DMS114 treated with DMSO at 0.1 percent for 48 hours (cell line): ENCODE measurements around the gene EGR1.

Experiments
- DNase-seq: peaks from one replicate; lab custom pipeline; 2025; ENCODE audit not compliant: unreplicated experiment; lab: John Stamatoyannopoulos, UW

The EGR1 gene

DNA sequence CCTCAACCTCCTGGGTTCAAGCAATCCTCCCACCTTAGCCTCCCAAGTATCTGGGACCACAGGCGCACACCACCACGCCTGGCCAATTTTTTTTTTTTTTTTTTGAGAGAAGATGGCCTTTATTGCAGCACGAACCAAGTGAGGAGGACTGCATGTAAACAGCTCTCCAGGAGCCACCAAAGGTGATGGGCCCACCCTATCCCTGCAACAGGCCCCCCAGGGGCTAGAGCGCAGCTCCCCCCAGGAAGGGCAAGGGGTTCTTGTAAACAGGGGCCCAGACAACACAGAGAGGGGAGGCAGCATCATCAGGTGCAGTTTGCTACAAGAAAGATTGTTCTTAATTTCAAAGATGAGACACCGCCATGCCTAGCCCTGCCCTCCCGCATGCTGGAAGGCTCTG, 12.6 kb upstream of the EGR1 start:
- no peak for DNase-seq

DNA sequence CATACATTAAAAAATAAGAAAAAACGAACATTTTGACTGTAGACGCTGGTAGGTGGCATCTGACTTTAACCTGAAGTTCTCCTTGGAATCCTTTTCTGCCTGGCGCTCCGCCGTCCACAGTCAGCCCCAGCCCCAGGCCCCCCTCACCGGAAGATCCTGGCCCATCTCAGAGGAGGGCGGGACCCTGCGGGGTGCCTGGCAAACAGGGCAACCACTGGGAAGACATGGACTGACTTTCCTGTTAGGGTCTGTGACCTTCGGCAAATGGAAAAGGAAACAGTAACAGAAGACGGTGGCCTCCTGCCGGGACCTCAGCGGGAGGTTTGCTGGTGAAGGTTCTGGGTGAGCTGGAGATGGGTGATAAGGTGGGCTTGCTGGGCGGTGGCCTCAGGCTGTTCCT, 11.7 kb upstream of the EGR1 start:
- no peak for DNase-seq

DNA sequence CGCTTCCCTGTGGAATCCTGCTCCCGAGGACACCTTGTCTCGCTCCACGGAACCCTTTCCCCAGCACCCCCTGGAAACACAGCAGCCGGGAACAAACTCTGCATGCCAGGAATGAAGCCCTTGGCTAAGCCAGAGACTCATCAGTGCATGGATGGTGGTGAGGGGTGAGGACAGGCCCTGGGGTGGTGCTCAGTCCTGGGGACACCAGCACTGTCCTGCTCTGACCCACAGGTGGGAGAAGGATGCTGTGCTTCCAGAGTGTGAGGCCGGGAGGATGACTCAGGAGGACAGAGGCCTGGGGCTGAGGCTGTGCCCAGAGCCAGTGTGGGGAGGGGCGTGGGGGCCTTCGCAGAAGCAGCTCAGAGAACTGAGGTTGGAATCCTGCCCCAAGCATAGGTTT, 11.2 kb upstream of the EGR1 start:
- DNase-seq: no peak

DNA sequence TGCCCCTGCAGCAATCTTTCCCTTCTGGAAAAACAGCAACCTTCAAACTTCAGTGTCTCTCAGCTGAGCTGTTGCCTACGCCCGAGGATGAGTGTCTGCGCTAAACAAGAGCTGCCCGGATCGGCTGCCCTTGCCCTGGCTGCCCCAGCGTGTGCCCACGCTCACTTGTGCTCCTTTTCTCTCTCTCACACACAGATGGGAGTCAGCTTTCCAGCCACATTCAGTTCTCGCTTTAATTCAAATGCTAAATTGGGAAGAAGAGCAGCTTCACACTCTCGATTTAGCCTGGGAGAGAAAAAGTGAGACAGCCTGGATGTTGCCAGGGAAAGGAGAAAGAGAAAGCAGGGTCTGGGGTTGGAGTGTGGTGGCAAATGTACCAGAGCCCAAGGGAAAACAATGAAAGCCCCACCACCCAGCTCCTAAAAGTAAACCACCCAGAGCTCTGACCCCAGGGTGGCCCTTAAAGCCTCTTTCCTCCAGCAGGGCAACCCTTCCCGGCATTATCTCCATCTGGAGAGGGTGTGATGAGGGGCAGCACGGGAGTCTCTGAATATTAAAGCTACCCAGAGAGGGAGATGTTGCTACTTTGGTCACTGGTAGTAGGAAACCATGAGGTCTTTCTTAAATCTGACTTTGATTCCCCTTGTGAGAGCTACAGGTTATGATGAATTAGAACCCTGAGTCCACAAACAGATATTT, 9.9 kb upstream of the EGR1 start:
- DNase-seq: no peak

- no peak for DNase-seq
Measured at GRCh38 chr5:138457531-138458275, 7.6 kb upstream of the EGR1 start.

DNA sequence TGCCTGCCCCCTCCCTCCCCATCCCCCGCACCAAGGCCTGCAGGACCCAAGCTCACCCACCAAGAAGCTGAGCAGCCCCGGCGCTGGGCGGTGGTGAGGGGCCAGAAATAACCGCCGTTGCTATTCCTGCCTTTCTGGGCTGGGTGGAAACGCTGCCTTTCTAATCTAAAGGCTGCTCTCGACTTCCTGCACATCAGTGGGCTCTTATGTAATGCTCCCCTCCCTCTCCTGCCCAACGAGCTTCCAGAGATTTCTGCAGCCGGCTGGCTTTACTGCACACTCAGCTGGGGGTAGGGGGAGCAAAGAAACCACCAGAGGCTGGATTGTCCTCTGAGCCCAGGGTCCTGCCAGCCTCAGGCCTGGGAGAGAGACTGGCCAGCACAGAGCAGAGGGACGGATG, 6.9 kb upstream of the EGR1 start:
- no peak for DNase-seq

DNA sequence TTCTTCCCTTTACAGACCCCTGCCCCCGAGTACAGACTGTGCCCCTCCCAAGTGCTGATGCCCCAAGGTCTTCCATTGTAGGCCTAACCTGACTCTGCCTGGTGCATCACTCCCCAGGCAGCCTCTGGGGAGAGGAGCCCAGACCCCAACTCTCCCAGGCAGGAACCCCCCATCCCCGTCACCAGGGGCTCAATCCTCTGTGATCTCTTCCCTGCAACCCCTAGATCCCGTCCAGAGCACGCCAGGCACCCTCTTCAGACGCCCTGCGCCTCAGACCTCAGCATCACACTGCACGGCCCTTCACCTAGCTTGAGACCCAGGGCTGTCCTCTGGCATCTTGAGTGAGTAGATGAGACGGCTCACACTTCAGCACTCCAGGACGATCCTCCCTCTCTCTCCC, 6.4 kb upstream of the EGR1 start:
- no peak for DNase-seq

DNA sequence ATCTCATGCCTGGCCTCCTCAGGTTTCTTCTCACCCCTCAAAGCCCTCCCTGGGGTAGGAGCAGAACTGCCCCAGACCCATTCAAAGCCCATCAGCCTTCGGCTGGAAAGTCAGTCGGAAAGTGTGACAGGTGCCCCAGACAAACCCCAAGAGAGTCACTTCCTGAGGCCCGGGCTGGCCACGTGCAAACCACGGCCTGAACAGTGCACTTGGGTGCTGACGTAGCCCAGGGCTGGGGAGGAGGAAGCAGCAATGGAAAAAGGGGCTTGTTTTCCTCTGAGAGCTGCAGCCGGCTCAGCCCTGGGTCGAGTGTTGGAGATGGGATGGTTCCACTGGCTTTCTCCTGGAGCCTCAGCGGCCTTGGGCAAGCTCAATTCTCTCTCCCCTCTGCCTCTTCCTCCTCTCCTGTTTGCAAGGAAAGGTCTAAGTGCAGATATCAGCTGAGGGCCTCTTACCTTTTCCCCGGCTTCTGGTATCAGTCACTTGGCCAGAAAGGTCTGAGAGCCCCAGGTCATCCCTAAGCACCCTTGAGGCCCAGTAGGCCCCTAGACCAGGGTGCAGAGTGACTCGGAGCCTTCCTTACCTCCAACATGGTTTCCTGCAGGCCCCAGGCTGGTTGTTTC, 5.9 kb upstream of the EGR1 start:
- no peak for DNase-seq

- DNase-seq: no peak
Measured at GRCh38 chr5:138460032-138460693, 5.1 kb upstream of the EGR1 start.

DNA sequence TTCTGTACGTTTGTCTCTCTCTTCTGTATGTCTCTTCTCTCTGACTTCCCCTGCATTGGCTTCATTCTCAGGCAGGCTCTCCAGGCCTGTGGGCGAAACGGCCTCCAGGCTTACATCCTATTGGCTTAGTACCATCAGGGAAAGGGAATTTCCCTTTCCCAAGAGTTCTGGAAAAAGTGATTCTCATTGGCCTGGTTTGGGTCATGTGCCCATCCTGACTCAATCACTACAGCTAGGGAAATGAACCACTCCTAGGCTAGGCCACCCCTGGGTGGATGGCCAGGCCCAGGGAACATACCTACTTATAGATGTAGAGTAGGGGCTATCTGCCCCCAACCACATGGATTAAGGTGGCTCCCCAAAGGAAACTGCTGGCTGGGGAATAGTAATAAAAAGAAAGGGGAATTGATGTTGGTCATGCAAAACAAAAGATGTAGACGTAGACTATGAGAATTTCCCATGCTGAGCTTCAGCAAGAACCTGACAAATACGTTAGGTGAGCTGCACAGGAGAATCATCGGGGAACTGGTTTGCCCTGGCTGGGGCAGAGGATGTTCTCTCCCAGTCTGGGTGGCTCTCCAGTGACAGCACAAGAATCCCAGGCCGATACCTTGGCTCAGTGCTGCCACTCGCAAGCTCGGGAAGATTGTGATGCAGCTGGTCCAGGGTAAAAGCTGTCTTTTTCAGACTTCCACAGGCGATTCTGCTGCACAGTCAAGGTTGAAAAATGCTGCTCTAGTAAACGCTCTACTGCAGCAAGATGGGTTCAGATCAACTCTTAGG, 3.7 kb upstream of the EGR1 start:
- DNase-seq: no peak

DNA sequence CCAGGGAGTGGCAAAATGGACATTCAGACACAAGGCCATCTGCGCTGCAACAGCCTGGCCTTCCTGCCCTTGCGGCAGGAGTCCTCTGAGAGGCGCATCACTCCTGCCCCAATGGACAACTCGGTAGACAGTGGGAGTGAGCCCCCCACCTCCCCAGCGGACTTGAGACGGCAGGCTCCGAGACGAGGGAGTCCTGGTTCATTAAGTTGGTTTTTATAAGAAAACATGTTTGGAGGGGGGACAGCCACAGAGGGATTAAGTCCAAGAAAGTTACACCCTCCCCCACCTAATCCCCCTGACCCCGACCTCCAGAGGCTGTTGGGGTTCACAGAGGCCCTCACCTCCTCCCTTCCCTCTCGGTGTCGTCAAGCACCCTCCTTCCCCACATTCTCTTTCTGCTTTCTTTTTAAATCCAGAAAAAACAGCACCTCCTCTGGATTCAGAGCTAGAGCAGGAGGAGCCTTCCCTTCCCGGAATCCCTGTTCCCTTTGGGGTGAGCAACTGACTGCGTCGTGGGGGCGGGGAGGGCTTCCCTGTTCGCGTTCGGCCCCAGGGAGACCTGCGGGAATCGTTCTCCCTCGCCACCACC, 1.8 kb upstream of the EGR1 start:
- no peak for DNase-seq

GRCh38 chr5:138464008-138464387, 1.3 kb upstream of the EGR1 start:
- DNase-seq: peak; percentile 81

DNA sequence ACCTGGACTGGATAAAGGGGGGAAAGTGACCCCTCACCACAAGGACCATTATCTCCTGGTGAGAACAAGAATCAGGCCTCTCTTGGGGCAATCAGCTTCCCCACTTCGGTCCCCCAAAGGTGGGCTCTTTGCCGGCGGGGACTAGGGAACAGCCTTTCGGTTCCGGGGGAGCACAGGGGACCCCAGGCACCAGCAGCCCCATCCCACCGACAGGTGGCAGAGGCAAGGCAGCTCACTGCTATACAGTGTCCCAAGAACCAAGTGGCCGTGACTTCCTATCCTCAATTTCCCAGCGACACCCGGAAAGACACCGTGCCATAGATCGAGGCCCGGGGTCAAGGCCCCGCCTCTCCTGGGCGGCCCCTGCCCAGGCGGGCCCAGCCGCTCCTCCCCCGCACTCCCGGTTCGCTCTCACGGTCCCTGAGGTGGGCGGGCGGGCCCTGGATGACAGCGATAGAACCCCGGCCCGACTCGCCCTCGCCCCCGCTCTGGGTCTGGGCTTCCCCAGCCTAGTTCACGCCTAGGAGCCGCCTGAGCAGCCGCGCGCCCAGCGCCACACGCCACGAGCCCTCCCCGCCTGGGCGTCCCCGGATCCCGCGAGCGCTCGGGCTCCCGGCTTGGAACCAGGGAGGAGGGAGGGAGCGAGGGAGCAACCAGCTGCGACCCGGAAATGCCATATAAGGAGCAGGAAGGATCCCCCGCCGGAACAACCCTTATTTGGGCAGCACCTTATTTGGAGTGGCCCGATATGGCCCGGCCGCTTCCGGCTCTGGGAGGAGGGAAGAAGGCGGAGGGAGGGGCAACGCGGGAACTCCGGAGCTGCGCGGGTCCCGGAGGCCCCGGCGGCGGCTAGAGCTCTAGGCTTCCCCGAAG, 655 bp upstream of the EGR1 start:
- DNase-seq: peak; percentile 95

DNA sequence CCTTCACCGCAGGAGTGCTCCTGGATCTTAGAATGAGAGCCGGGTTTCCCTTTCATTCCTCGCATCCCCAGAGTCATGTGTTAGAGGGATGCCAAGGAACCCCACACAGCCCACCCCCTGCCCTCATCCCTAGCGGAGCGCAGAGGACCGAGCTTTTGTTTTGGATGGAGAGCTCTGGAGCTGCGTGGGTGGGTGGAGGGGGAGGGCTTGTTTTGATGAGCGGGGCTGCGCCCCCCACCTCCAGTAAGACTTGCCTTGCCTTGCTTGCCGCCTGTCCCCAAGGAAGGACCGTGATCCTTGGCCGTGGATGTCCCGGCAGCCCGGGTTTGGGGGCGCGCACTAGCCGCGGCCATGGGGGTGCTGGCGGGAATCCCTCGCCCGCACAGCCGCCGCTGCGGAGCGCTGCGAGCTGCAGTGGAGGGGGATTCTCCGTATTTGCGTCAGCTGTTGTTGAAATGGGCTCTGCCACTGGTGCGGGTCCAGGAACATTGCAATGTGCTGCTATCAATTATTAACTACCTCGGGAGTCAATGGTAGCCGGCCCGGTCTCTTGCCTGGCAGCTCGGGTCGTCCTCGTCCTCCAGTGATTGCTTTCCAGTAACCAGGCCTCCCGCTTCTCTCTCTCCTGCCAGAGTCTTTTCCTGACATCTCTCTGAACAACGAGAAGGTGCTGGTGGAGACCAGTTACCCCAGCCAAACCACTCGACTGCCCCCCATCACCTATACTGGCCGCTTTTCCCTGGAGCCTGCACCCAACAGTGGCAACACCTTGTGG, 1.0 kb downstream of the EGR1 start:
- no peak for DNase-seq

GRCh38 chr5:138466900-138467710, 1.8 kb downstream of the EGR1 start:
- DNase-seq: no peak

DNA sequence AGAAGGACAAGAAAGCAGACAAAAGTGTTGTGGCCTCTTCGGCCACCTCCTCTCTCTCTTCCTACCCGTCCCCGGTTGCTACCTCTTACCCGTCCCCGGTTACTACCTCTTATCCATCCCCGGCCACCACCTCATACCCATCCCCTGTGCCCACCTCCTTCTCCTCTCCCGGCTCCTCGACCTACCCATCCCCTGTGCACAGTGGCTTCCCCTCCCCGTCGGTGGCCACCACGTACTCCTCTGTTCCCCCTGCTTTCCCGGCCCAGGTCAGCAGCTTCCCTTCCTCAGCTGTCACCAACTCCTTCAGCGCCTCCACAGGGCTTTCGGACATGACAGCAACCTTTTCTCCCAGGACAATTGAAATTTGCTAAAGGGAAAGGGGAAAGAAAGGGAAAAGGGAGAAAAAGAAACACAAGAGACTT, 2.4 kb downstream of the EGR1 start:
- no peak for DNase-seq

- DNase-seq: no peak
Measured at GRCh38 chr5:138468133-138468965, 3.1 kb downstream of the EGR1 start.
